ENCODE data around the gene PLEKHN1. TPM values are rescaled to one million over a fixed set of nuclear protein-coding genes. Genes with fewer than 3 reads are reported as not detected.
"Not testable (repeated sequence)": the region's sequence is repeated elsewhere in the genome, so short reads cannot be mapped to it uniquely, and the experiment has no call there.

PLEKHN1 gene
- total RNA-seq, 1 donor from 2014 or later, result 1.1 TPM

DNA sequence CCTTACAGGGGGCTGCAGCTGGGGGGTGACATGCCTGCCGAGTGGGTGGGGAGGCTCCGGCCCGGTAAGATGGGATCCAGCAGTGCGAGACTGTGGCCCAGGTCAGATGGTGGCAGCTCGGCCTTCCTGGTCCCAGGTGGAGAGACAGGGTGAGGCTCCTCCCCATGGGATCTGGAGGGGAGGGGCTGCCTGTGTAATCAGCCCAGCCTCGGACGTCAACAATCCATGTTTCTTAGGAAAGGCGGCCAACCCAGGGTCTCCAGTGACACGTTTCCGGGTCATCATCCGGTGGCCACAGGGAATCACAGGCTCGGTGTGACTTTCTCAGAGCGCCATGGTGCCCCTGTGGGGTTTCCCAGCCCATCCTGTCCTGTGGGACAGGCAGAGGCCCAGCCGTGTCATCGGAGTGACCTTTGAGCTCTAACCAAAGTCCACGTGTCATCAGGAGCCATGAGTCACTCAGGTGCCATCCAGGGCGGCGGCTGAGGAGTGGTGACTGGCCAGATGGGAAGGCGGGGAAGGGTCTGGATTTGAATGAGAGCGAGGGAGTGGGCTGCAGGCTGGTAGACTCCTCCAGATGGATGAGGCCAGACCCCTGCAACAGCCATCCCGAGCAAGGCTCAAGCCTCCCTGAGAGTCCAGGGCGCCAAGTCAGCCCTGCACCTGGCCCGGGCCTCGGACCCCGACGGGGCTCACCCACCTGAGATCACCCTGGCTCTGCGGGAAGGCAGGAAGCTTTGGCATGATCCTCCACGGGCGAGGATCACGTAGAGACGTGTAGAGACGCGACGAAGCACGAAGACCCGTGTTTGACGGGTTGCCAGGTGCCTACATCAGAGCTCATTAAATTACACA, 40.2 kb downstream of the PLEKHN1 start:
- H3K27me3 Mint-ChIP-seq, result peaks cover 5% of the 10 kb centered on the region
- H3K27ac Mint-ChIP-seq, result peak overlapping the region; percentile 62
- DNase-seq (ENCODE audit: low spot score, unreplicated experiment), result peak; percentile 11
- peak overlapping the region; percentile 19 for H3K4me3 Mint-ChIP-seq (ENCODE audit: low read depth)
- H3K4me1 Mint-ChIP-seq (ENCODE audit: low read depth), result peaks cover 18% of the 10 kb centered on the region
- peaks cover 4% of the 10 kb centered on the region for H3K36me3 Mint-ChIP-seq (ENCODE audit: insufficient read depth)
- no peak for TF ChIP-seq CTCF (IDR thresholded peaks at IDR 0.05; ENCODE audit: unreplicated experiment)
- H3K9me3 Mint-ChIP-seq (ENCODE audit: low read depth), result no peaks in the 10 kb centered on the region

GRCh38 chr1:1010131-1010530, 43.8 kb downstream of the PLEKHN1 start:
- not testable (repeated sequence) for H3K36me3 Mint-ChIP-seq (ENCODE audit: insufficient read depth); H3K27me3 Mint-ChIP-seq; H3K27ac Mint-ChIP-seq; DNase-seq (ENCODE audit: low spot score, unreplicated experiment); H3K4me3 Mint-ChIP-seq (ENCODE audit: low read depth); H3K9me3 Mint-ChIP-seq (ENCODE audit: low read depth)
- peaks cover 21% of the 10 kb centered on the region for H3K4me1 Mint-ChIP-seq (ENCODE audit: low read depth)

GRCh38 chr1:1011396-1011949, 45.2 kb downstream of the PLEKHN1 start:
- Mint-ChIP-seq H3K27ac (no peak overlapping the region), H3K27me3 (peaks cover 3% of the 10 kb centered on the region), H3K4me1 (ENCODE audit: low read depth) (peaks cover 11% of the 10 kb centered on the region), H3K4me3 (ENCODE audit: low read depth) (no peak overlapping the region), H3K9me3 (ENCODE audit: low read depth) (no peaks in the 10 kb centered on the region), H3K36me3 (ENCODE audit: insufficient read depth) (peaks cover 5% of the 10 kb centered on the region)
- DNase-seq (ENCODE audit: low spot score, unreplicated experiment), result no peak
- TF ChIP-seq CTCF (IDR thresholded peaks at IDR 0.05; ENCODE audit: unreplicated experiment), result no peak

DNA sequence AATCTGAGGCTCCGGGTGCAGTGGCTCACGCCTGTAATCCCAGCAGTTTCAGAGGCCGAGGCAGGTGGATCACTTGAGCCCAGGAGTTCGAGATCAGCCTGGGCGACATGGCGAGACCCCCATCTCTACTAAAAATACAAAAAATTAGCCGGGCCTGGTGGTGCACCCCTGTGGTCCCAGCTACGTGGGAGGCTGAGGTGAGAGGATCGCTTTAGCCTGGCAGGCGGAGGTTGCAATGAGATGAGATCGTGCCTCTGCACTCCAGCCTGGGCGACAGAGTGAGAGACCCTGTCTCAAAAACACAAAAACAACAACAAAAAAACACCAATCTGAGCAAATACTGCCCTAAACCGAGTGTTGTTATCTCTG, 46.4 kb downstream of the PLEKHN1 start:
- H3K9me3 Mint-ChIP-seq (ENCODE audit: low read depth); H3K36me3 Mint-ChIP-seq (ENCODE audit: insufficient read depth); H3K27me3 Mint-ChIP-seq; DNase-seq (ENCODE audit: low spot score, unreplicated experiment): not testable (repeated sequence)
- Mint-ChIP-seq H3K27ac (peak overlapping the region; percentile 92), H3K4me1 (ENCODE audit: low read depth) (peaks cover 13% of the 10 kb centered on the region), H3K4me3 (ENCODE audit: low read depth) (peak overlapping the region; percentile 77)

GRCh38 chr1:1013105-1013921, 47.0 kb downstream of the PLEKHN1 start, which contains the start of gene ISG15:
Gene ISG15, plus strand, starts transcription at chr1:1013497. Its CDS starts 77 bp downstream, at chr1:1013574.
- peaks cover 8% of the 10 kb centered on the region for H3K36me3 Mint-ChIP-seq (ENCODE audit: insufficient read depth)
- H3K27ac Mint-ChIP-seq, result peak within 1 kb of the TSS; percentile 92
- DNase-seq (ENCODE audit: low spot score, unreplicated experiment), result peak; percentile 42
- peaks cover 13% of the 10 kb centered on the region for H3K4me1 Mint-ChIP-seq (ENCODE audit: low read depth)
- H3K27me3 Mint-ChIP-seq, result peaks cover 3% of the 10 kb centered on the region
- H3K4me3 Mint-ChIP-seq (ENCODE audit: low read depth), result peak within 1 kb of the TSS; percentile 77
- H3K9me3 Mint-ChIP-seq (ENCODE audit: low read depth), result peaks cover 4% of the 10 kb centered on the region
- TF ChIP-seq CTCF (IDR thresholded peaks at IDR 0.05; ENCODE audit: unreplicated experiment), result no peak
